AML-193 (cell line): ENCODE data around the gene PKD1L1.

Experiments used
- DNase-seq, 2 experiments: peaks; one replicate each; lab custom pipeline; 2025; lab: John Stamatoyannopoulos, UW

The PKD1L1 gene

DNA sequence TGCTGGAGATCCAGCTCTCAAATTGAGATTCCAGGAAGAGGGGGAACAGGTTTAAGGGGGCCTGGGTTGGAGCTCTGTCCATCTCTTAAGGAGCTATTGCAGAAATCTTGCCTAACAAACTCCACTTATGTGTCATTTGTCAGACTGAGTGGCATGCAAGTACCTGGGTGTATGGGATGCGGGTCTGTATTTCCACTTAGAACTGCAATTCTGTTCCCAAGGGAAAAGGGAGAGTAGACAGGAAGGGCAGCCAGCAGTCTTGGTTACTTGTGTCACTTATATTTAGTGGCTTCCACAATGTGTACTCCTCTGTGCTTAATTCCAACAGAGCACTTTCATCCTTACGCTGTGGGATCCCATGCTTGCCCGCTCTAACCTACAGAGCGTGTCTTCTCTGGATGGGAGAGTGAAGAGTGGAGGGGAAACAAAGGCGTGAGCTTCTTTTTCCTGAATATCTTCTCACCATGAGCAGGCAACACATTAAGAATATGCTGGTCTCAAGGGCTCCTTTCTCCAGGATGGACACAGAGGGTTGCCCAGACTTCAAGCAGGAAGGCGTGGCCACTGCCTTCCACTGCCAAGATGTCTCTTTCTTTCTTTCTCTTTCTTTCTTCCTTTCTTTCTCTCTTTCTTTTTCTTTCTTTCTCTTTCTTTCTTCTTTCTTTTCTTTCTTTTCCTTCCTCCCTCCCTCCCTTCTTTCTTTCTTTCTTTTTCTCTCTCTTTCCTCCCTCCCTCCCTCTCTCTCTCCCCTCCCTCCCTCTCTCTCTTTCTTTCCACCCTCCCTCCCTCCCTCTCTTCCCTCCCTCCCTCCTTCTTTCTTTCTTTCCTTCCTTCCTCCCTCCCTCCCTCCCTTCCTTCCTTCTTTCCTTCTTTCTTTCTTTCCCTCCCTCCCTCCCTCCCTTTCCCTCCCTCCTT, 212.6 kb downstream of the PKD1L1 start:
- no peak for DNase-seq

DNA sequence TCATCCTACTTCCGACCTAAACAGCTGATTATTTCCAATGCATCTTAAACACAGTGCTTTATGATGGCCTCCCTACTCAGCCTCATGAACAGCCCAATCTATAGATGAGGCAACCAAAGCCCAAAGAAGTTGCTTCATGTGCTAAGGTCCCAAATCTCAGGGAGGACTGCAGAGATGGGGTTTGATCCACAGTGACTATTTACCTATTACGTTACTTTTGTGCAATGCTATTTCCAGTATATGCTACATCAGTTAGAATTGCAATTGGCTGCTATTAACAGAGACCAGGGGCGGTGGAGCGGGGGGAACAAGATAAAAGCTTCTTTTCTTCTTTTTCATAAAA, 213.3 kb downstream of the PKD1L1 start:
- DNase-seq = no peak

DNA sequence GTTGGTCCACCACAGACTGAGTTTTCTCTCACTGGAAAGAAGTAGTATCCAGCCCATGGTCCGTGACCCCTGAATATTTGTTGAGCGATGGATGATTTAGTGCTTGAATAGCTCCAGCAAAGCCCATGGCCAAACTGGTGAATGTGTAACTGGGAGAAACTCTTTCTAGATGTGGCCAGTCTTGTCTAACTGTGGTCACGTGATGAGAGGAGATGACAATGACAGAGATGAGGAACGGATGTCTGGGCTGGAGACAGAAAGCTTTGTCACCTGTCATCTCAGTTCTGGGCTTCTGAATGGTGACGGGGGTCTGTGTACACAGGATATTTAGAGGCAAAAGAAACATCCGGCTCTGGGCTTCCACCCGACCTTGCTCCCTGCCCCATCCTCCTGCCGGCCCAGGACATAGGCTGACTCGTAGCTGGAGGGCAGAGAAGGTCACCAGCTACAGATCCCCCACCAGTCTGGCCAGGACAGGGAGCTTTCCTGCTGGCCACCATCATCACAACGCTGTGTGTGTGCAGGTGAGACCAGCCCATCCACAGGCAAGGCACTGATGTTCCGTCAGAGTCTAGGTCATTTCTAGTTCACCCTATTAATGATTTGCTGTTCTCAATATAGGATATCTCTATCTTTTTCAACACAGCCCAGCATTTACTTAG, 213.8 kb downstream of the PKD1L1 start:
- DNase-seq = no peak

DNA sequence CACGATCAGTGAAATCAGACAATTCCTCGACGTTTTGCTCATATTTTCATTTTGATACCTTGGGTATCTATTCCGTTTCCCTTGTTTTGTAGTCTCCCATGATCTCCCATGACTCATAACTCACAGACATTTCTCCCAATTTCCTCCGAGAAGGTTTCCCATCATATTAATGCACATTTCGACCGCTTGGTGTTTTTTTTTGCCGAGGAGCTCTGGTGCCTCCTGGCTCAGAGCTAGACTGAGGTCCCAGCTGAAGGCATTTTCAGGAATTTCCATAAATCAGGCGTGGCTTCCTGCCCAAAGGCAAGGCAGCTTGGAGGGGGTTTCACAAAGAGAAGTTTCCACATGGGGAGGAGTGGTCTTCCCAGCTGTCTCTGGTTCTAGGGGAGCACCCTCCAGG, 218.1 kb downstream of the PKD1L1 start:
- no peak for DNase-seq

DNA sequence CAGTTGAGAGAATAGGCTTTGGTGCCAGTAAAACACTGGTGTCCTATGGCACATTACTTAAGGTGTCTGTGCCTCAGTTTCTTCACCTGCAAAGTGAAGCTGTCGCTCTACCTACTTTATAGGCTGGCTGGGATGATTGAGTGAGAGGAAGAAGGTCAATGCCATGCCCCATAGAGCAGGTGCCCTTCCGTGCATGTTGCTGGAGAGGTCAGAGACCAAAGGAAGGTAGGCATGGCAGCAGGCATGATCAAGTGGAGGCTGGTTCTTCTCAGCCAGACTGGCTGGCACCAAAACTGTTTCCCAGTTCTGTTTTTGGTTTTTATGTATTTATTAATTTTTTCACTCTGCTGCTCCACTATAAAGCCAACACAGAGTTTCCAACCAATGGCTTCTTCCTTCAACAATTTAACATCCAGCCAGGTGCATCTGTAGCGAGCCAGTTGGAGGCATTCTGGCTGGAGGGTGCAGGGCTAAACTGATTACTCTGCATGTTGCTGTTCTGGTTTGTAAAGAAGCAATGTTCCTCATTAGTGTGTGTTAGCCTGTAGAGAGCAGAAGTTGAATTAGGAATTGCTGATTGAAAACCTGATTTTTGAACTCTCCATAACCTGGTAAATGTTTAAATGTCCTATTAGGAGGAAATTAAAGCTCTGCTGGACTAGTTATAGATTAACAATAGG, 222.1 kb downstream of the PKD1L1 start:
- no peak for DNase-seq

DNA sequence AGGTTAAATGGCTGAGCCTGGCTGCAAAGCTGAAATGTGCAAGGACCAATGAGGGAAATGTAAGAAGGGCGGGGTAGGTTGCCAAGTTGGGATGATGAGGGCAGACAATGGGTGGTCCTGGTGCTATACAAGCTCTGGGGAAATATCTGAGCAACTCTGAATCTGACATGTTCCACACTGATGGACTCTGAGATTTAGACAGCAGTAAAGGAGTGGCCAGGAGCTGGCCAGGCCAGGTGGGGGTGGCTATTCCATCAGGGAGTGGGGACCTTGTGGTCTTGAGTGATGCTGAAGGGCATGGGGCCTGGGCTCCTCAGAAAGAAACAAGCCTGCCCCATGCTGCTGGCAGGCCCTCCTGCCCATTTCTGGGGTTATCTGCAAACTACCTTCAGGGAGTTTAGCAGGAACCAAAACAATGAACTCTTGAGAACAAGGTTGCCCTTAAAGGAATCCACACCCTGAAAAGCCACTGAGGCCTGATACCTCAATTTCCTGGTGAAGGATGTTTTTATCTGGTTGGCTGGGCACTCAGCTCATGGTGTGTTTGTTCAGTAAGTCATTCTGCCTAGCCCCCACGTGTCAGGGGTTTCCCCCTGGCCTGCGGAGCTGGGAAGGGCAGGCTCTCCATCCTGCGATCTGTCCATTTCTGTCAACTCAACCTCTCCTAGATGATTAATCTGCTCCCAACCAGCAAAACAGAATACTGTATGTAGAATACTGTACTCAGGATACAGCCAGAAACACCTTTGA, 223.1 kb downstream of the PKD1L1 start:
- no peak for DNase-seq
